ENCODE results near the gene CDCA8. TPM values are rescaled to one million over a fixed set of nuclear protein-coding genes. Genes with fewer than 3 reads are reported as not detected.

The CDCA8 gene
- total and polyA plus RNA-seq, 4 donors, result 0.80 to 2.2 (median 1.6) TPM

- no peak overlapping the region for H3K4me3 ChIP-seq
- 83 to 89% methylated on average over 11 of the region's 11 CpGs for WGBS, 2 donors
- no peak overlapping the region for H3K27ac ChIP-seq (ENCODE audit: low read depth in 1 of 2, low read length in 1 of 2)
- H3K36me3 ChIP-seq (ENCODE audit: control insufficient read depth in 4 of 4, insufficient read depth in 4 of 4, low read length in 4 of 4), result no peaks in the 10 kb centered on the region
- no peak for TF ChIP-seq CTCF (IDR thresholded peaks at IDR 0.05; ENCODE audit: control extremely low read depth, extremely low read depth)
- peaks cover 0 to 21% (median 4%) of the 10 kb centered on the region in 3 donors for H3K27me3 ChIP-seq (ENCODE audit: control insufficient read depth in 3 of 3, insufficient read depth in 3 of 3, low read length in 2 of 3)
- no peak for DNase-seq
- no peak overlapping the region for H3K9ac ChIP-seq (ENCODE audit: insufficient read depth in 1 of 2, low read length in 2 of 2)
- H3K9me3 ChIP-seq (ENCODE audit: control insufficient read depth in 4 of 4, insufficient read depth in 3 of 4, low read length in 3 of 4), result peaks cover 0 to 4% (median 0%) of the 10 kb centered on the region in 4 donors
- ATAC-seq (ENCODE audit: insufficient read depth, low FRiP score), result no peak
- H3K4me1 ChIP-seq (ENCODE audit: control insufficient read depth in 5 of 5, insufficient read depth in 5 of 5, low read length in 5 of 5), result no peaks in the 10 kb centered on the region
Measured at GRCh38 chr1:37666241-37666867, 26.0 kb upstream of the CDCA8 start.

- Histone ChIP-seq H3K27ac (ENCODE audit: low read depth in 1 of 2, low read length in 1 of 2) (no peak overlapping the region), H3K9ac (ENCODE audit: insufficient read depth in 1 of 2, low read length in 2 of 2) (no peak overlapping the region), H3K27me3 (ENCODE audit: control insufficient read depth in 3 of 3, insufficient read depth in 3 of 3, low read length in 2 of 3) (peaks cover 0 to 21% (median 2%) of the 10 kb centered on the region in 3 donors), H3K4me1 (ENCODE audit: control insufficient read depth in 5 of 5, insufficient read depth in 5 of 5, low read length in 5 of 5) (no peaks in the 10 kb centered on the region), H3K9me3 (ENCODE audit: control insufficient read depth in 4 of 4, insufficient read depth in 3 of 4, low read length in 3 of 4) (peaks cover 0 to 4% (median 0%) of the 10 kb centered on the region in 4 donors), H3K4me3 (no peak overlapping the region), H3K36me3 (ENCODE audit: control insufficient read depth in 4 of 4, insufficient read depth in 4 of 4, low read length in 4 of 4) (no peaks in the 10 kb centered on the region)
- 67 to 84% methylated on average over 17 of the region's 17 CpGs for WGBS, 2 donors
- ATAC-seq (ENCODE audit: insufficient read depth, low FRiP score) (no peak), DNase-seq (peak in 1 of 3 donors; percentile 1)
- no peak for TF ChIP-seq CTCF (IDR thresholded peaks at IDR 0.05; ENCODE audit: control extremely low read depth, extremely low read depth)
Measured at GRCh38 chr1:37667023-37667671, 25.2 kb upstream of the CDCA8 start.

- WGBS, 2 donors, result 73 to 94% methylated on average over 2 of the region's 2 CpGs
- H3K9me3 ChIP-seq (ENCODE audit: control insufficient read depth in 4 of 4, insufficient read depth in 3 of 4, low read length in 3 of 4), result peaks cover 0 to 4% (median 0%) of the 10 kb centered on the region in 4 donors
- peaks cover 0 to 21% (median 2%) of the 10 kb centered on the region in 3 donors for H3K27me3 ChIP-seq (ENCODE audit: control insufficient read depth in 3 of 3, insufficient read depth in 3 of 3, low read length in 2 of 3)
- no peaks in the 10 kb centered on the region for H3K4me1 ChIP-seq (ENCODE audit: control insufficient read depth in 5 of 5, insufficient read depth in 5 of 5, low read length in 5 of 5)
- no peak for ATAC-seq (ENCODE audit: insufficient read depth, low FRiP score)
- no peak for DNase-seq
- H3K36me3 ChIP-seq (ENCODE audit: control insufficient read depth in 4 of 4, insufficient read depth in 4 of 4, low read length in 4 of 4), result no peaks in the 10 kb centered on the region
- no peak for TF ChIP-seq CTCF (IDR thresholded peaks at IDR 0.05; ENCODE audit: control extremely low read depth, extremely low read depth)
- H3K27ac ChIP-seq (ENCODE audit: low read depth in 1 of 2, low read length in 1 of 2), result no peak overlapping the region
- no peak overlapping the region for H3K4me3 ChIP-seq
- no peak overlapping the region for H3K9ac ChIP-seq (ENCODE audit: insufficient read depth in 1 of 2, low read length in 2 of 2)
Measured at GRCh38 chr1:37670133-37670532, 22.2 kb upstream of the CDCA8 start.
